WERI-Rb-1 (cell line): Measurements from ENCODE around the gene CACNA2D2.

Source experiments
- DNase-seq: peaks from one replicate; pipeline ENCODE4 v3.0.0-alpha.2; 2020
- H3K27ac ChIP-seq: fragments of 250-450 bp; sonication (Bioruptor Pico); 2 replicates; pipeline ENCODE4 v1.5.1; 2020; ENCODE audit warnings: mild to moderate bottlenecking, moderate library complexity
- H3K27me3 ChIP-seq: fragments of 250-450 bp; sonication (Bioruptor Pico); 2 replicates; pipeline ENCODE4 v1.5.1; 2021; ENCODE audit warnings: mild to moderate bottlenecking, low read depth, moderate library complexity; ENCODE audit not compliant: insufficient read depth, severe bottlenecking
- H3K36me3 ChIP-seq: fragments of 250-450 bp; sonication (Bioruptor Pico); 2 replicates; pipeline ENCODE4 v1.5.1; 2020; ENCODE audit warnings: mild to moderate bottlenecking, moderate library complexity
- H3K4me3 ChIP-seq: 2 replicates; pipeline ENCODE4 v1.5.1; 2011; ENCODE audit warnings: low read depth, mild to moderate bottlenecking, control low read depth, low read length
- H3K9me3 ChIP-seq: fragments of 250-450 bp; sonication (Bioruptor Pico); 2 replicates; pipeline ENCODE4 v1.5.1; 2021; ENCODE audit warnings: mild to moderate bottlenecking, moderate library complexity; ENCODE audit not compliant: severe bottlenecking
- TF ChIP-seq, protein P1 (sequence below): IDR thresholded peaks from 2 replicates; pipeline ENCODE4 v1.5.1; 2011; ENCODE audit warnings: low read depth, mild to moderate bottlenecking, control low read depth, inconsistent platforms, low read length

Gene CACNA2D2

DNA sequence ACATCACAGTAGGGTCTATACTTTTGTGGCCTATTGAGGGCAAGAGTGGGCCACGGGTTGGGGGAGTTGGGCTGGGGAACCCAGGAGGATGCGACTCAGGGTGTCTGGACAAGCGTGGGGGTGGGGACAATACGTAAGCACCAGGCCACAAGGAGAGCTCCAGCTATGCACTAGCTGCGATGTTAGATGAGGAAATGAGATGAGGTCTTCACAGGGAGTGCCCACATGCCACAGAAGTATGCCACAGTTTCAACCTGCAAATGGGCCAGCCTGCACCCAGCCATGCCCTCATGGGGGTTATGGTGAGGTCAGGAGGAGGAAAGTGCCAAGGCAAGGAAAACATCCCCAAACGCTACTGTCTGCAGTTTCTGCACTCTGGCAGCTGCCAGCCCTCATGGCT, 30.5 kb downstream of the CACNA2D2 start:
- H3K9me3 ChIP-seq = no peaks in the 10 kb centered on the region
- no peaks in the 10 kb centered on the region; the same call in 1 of the 2 replicates for H3K36me3 ChIP-seq
- no peak for DNase-seq
- H3K27me3 ChIP-seq = no peaks in the 10 kb centered on the region
- H3K27ac ChIP-seq = no peak overlapping the region
- TF ChIP-seq, protein P1, sequence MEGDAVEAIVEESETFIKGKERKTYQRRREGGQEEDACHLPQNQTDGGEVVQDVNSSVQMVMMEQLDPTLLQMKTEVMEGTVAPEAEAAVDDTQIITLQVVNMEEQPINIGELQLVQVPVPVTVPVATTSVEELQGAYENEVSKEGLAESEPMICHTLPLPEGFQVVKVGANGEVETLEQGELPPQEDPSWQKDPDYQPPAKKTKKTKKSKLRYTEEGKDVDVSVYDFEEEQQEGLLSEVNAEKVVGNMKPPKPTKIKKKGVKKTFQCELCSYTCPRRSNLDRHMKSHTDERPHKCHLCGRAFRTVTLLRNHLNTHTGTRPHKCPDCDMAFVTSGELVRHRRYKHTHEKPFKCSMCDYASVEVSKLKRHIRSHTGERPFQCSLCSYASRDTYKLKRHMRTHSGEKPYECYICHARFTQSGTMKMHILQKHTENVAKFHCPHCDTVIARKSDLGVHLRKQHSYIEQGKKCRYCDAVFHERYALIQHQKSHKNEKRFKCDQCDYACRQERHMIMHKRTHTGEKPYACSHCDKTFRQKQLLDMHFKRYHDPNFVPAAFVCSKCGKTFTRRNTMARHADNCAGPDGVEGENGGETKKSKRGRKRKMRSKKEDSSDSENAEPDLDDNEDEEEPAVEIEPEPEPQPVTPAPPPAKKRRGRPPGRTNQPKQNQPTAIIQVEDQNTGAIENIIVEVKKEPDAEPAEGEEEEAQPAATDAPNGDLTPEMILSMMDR = no peak
- no peak overlapping the region for H3K4me3 ChIP-seq

DNA sequence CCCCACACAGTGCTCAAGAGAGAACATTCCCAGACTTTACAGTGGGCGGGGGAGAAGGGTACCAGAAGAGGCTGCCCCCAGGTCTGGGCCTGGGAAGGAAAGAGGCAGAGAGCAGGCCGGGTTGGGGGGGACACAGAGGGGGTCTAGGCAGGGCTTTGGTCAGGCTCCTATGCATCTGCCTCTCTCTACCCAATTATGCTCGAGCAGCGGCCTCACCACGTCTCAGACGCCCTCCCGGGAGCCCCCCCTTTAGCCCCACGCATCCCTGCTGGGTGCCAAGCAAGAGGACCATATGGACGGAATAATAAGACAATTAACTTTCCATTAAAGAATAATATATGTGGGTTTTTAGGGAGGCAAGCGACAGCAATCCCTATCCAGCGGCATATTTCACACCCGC, 32.8 kb downstream of the CACNA2D2 start:
- H3K36me3 ChIP-seq = no peaks in the 10 kb centered on the region
- no peak overlapping the region for H3K27ac ChIP-seq
- TF ChIP-seq, protein P1 = no peak
- no peak overlapping the region for H3K4me3 ChIP-seq
- DNase-seq = no peak
- H3K9me3 ChIP-seq = no peaks in the 10 kb centered on the region
- no peaks in the 10 kb centered on the region for H3K27me3 ChIP-seq

DNA sequence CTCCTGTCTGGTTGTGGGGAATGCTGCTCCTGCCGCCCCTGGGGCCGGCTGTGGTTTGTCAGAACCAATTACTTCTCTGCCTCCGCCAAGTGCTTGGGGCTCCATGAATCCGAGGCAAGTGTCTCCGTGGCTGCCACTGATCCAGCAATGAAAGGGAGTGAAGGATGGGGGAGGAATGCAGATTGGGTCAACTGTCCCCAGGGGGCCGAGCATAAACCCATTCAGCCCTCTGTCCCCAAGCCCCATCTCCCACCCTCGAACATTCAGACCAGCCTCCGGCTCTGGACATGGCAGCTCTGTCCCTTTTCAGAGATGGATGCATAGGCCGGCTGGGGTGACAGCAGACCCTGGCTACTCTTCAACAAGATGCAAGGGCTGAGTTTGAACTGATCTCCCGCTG, 35.5 kb downstream of the CACNA2D2 start:
- Histone ChIP-seq H3K4me3 (no peak overlapping the region), H3K27me3 (no peaks in the 10 kb centered on the region), H3K27ac (no peak overlapping the region), H3K9me3 (no peaks in the 10 kb centered on the region), H3K36me3 (no peaks in the 10 kb centered on the region)
- TF ChIP-seq, protein P1 = no peak
- DNase-seq = no peak

DNA sequence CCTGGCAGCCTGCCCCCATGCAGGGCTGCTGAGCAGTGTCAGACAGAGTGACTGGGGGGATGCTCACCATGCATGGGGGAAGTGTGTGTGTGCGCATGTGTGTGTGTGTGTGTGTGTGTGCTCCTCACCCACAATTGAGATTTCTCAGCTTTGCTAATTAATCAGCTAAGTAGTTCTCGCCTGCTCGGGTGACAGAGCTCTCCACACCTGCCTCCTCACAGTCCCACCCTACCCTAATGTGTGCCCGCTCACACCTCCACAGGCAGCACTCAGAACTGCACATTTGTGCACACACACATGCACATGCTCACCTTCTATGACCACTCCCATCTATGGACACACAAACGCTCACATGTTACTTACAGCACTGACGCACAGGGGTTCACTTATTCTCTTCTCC, 37.3 kb downstream of the CACNA2D2 start:
- H3K27ac ChIP-seq = no peak overlapping the region
- no peak overlapping the region for H3K4me3 ChIP-seq
- no peaks in the 10 kb centered on the region for H3K27me3 ChIP-seq
- no peaks in the 10 kb centered on the region for H3K36me3 ChIP-seq
- TF ChIP-seq, protein P1 = peak; percentile 38
- DNase-seq = peak; percentile 50
- H3K9me3 ChIP-seq = no peaks in the 10 kb centered on the region

DNA sequence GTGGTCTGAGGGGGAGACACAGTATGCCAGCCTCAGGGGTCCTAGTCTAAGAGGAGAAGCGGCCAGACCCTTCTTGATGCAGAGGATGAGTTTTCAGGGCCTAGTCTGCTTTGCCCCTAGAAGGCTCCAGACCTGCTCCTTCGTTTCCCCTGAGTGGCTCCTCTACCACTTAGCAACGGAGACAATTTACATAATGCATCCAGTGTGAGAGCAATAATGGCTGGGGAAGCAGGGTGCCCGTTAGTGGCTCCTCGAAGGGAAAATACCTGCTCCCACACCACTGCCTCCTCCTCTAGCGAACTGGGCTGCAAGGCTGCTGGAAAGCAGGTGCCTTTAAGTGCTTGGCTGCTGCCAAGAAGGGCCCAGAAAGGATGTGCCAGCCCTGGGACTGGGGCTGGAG, 38.9 kb downstream of the CACNA2D2 start:
- Histone ChIP-seq H3K36me3 (no peaks in the 10 kb centered on the region), H3K27me3 (no peaks in the 10 kb centered on the region), H3K9me3 (no peaks in the 10 kb centered on the region), H3K27ac (no peak overlapping the region), H3K4me3 (no peak overlapping the region)
- no peak for DNase-seq
- TF ChIP-seq, protein P1 = no peak

DNA sequence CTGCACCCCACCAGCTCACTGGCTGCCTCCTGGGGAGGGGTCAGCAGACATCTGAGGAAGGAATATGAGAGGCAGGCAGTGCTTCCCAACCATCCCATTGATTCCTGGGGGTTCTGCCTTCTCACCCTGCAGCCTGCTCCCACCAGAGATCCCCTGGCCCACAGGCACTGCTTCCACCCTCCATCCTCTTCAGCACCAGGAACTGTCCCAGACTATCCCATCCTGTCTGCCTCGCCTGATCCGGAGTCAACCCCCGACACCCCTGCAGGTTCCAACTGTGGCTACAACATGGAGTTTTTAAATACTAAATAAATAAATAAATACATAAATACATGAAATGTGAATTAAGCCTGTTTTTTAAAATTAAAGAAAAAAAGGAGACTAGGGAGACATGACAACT, 43.6 kb downstream of the CACNA2D2 start:
- H3K4me3 ChIP-seq = no peak overlapping the region
- TF ChIP-seq, protein P1 = no peak
- no peak for DNase-seq
- no peaks in the 10 kb centered on the region for H3K27me3 ChIP-seq
- H3K9me3 ChIP-seq = no peaks in the 10 kb centered on the region
- H3K27ac ChIP-seq = no peak overlapping the region
- H3K36me3 ChIP-seq = no peaks in the 10 kb centered on the region
